GM19043 (cell line): ENCODE results near the gene RPL35A.

Source experiments
- ATAC-seq: cut with Tn5 transposase; IDR thresholded peaks from one replicate; pipeline ENCODE4 v1.9.1; 2021; ENCODE audit warnings: low read depth; ENCODE audit not compliant: unreplicated experiment

RPL35A gene

DNA sequence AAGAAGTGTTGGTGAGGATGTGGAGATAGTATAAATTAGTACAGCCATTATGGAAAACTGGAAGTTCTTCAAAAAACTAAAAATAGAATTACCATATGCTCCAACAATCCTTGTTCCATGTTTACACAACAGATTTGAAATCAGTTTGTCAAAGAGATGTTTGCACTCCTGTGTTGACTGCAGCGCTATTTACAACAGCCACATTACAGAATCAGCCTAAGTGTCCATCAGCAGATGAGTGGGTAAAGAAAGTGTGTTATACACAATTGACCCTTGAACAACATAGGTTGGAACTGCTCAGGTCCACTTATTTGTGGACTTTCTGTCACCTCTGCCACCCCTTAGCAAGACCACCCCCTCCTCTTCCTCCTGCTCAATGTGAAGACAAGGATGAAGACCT, 44.7 kb downstream of the RPL35A start:
- no peak for ATAC-seq

GRCh38 chr3:197996855-197997254, 46.9 kb downstream of the RPL35A start:
- ATAC-seq, result no peak

DNA sequence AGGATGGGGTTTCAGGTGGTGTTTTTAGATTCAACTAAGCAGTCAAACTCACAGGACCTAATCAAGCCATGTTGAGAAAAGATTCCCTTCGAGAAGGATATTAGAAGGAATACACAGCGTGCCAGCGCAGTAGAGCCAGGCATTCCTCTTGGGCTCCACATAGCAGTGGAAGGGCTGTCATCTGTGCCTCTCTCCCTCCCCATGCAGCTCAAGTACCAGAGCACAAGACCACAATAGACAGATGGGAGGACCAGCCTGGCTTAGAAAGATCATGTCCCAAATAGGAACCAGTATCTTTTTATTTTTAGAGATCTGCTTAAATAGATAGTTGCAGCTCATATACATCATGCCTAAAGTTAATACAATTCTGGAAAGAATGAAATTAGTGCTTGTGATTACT, 47.9 kb downstream of the RPL35A start:
- ATAC-seq, result no peak
